ENCODE data around the gene LRRC75B.
"Not testable (repeated sequence)": the region's sequence is repeated elsewhere in the genome, so short reads cannot be mapped to it uniquely, and the experiment has no call there.

The LRRC75B gene

GRCh38 chr22:24553597-24554312 lies 39.1 kb downstream of the LRRC75B start:
- DNase-seq (ENCODE audit: low read depth), result no peak

- DNase-seq (ENCODE audit: low read depth), result not testable (repeated sequence)
Observed at GRCh38 chr22:24552503-24553286, 40.2 kb downstream of the LRRC75B start.

GRCh38 chr22:24550902-24551435 lies 41.9 kb downstream of the LRRC75B start:
- no peak for DNase-seq (ENCODE audit: low read depth)

- DNase-seq (ENCODE audit: low read depth), result no peak
Observed at GRCh38 chr22:24550028-24550901, 42.6 kb downstream of the LRRC75B start.

GRCh38 chr22:24548812-24549211 lies 44.1 kb downstream of the LRRC75B start:
- DNase-seq (ENCODE audit: low read depth), result no peak

GRCh38 chr22:24543679-24544243 lies 49.1 kb downstream of the LRRC75B start:
- DNase-seq (ENCODE audit: low read depth), result no peak

GRCh38 chr22:24543185-24543601 lies 49.7 kb downstream of the LRRC75B start:
- no peak for DNase-seq (ENCODE audit: low read depth)

- DNase-seq (ENCODE audit: low read depth), result no peak
Observed at GRCh38 chr22:24542641-24543040, 50.2 kb downstream of the LRRC75B start.

GRCh38 chr22:24541681-24542515 lies 51.0 kb downstream of the LRRC75B start:
- no peak for DNase-seq (ENCODE audit: low read depth)

GRCh38 chr22:24540470-24540869 lies 52.4 kb downstream of the LRRC75B start:
- DNase-seq (ENCODE audit: low read depth), result no peak

GRCh38 chr22:24536089-24536488 lies 56.8 kb downstream of the LRRC75B start:
- no peak for DNase-seq (ENCODE audit: low read depth)

Data from T-helper 22 cell (primary cell).